Fibroblast of lung (primary cell): ENCODE data around the gene PTPN7. TPM values are rescaled to one million over a fixed set of nuclear protein-coding genes. Genes with fewer than 3 reads are reported as not detected.

Source experiments
- DNase-seq, 2 donors: peaks; one replicate each; pipeline versions ENCODE4 v3.0.0 to v3.0.0-alpha.2; 2010; ENCODE audit warnings: low read depth in 2 of 2
- H2AFZ ChIP-seq: 2 replicates; pipeline ENCODE4 v1.5.1; 2012; ENCODE audit warnings: low read length, control low read depth, inconsistent platforms
- H3K27ac ChIP-seq: 2 replicates; pipeline ENCODE4 v1.5.1; 2011; ENCODE audit warnings: low read length, control low read depth; ENCODE audit not compliant: insufficient read depth
- H3K27me3 ChIP-seq: 2 replicates; pipeline ENCODE4 v1.5.1; 2011; ENCODE audit warnings: mild to moderate bottlenecking, low read length; ENCODE audit not compliant: control insufficient read depth, insufficient read depth
- H3K36me3 ChIP-seq: 2 replicates; pipeline ENCODE4 v1.5.1; 2011; ENCODE audit warnings: low read length; ENCODE audit not compliant: control insufficient read depth, insufficient read depth
- H3K4me1 ChIP-seq: 2 replicates; pipeline ENCODE4 v1.5.1; 2011; ENCODE audit warnings: low read length; ENCODE audit not compliant: control insufficient read depth, insufficient read depth; ENCODE audit errors: extremely low read depth
- H3K4me2 ChIP-seq: 2 replicates; pipeline ENCODE4 v1.5.1; 2011; ENCODE audit warnings: low read length, control low read depth; ENCODE audit not compliant: insufficient read depth; ENCODE audit errors: extremely low read depth
- H3K4me3 ChIP-seq, 4 experiments: fragments of 200-600 bp in 1 of 4; sonication (generic) in 1 of 4; replicated peaks in 1 of 4; 2 replicates each; pipeline ENCODE4 v1.5.1; 2011 to 2016; ENCODE audit warnings: low read length in 4 of 4, low read depth in 3 of 4, mild to moderate bottlenecking in 3 of 4, control low read depth in 2 of 4, inconsistent platforms in 1 of 4, mixed read lengths in 1 of 4; ENCODE audit not compliant: insufficient read depth in 1 of 4; ENCODE audit errors: control extremely low read depth in 1 of 4
- H3K79me2 ChIP-seq: 2 replicates; pipeline ENCODE4 v1.5.1; 2012; ENCODE audit warnings: mild to moderate bottlenecking, low read length, inconsistent platforms; ENCODE audit not compliant: control insufficient read depth, insufficient read depth
- H3K9ac ChIP-seq: 2 replicates; pipeline ENCODE4 v1.5.1; 2011; ENCODE audit warnings: mild to moderate bottlenecking, low read length, control low read depth; ENCODE audit not compliant: insufficient read depth
- H3K9me3 ChIP-seq: 2 replicates; pipeline ENCODE4 v1.5.1; 2012; ENCODE audit warnings: low read depth, low read length; ENCODE audit not compliant: control insufficient read depth, insufficient read depth
- H4K20me1 ChIP-seq: 2 replicates; pipeline ENCODE4 v1.5.1; 2011; ENCODE audit warnings: low read length; ENCODE audit not compliant: control insufficient read depth, insufficient read depth; ENCODE audit errors: extremely low read depth
- EZH2 ChIP-seq: IDR thresholded peaks from 2 replicates; pipeline ENCODE4 v1.5.1; 2012; ENCODE audit warnings: low read length, control low read depth, mild to moderate bottlenecking; ENCODE audit errors: missing control alignments
- polyA plus RNA-seq, 2 donors: library from polyadenylated mRNA; depleted of rRNA in 1 of 2; stranded (reverse) in 1 of 2; unstranded in 1 of 2; fragments of >200 nt; gene quantifications; 2 replicates each; pipeline ENCODE4 v1.2.1, GENCODE V29; 2011 to 2012; ENCODE audit warnings: missing spikeins in 1 of 2
- total RNA-seq: library from RNA; depleted of rRNA; stranded (reverse); fragments of >200 nt; gene quantifications from 2 replicates; pipeline ENCODE4 v1.2.1, GENCODE V29; 2014
- TF ChIP-seq, protein P1 (sequence below), 2 donors: IDR thresholded peaks in 1 of 2; conservative IDR thresholded peaks in 1 of 2; 1 replicate in 1 of 2; 2 replicates in 1 of 2; pipeline ENCODE4 v1.5.1; 2011 to 2012; ENCODE audit warnings: low read length in 2 of 2, control low read depth in 1 of 2, inconsistent platforms in 1 of 2, low read depth in 1 of 2, mild to moderate bottlenecking in 1 of 2

PTPN7 gene
- total and polyA plus RNA-seq, 2 donors (not counting 1 experiment from before 2014, with no cell fraction given), result not detected

DNA sequence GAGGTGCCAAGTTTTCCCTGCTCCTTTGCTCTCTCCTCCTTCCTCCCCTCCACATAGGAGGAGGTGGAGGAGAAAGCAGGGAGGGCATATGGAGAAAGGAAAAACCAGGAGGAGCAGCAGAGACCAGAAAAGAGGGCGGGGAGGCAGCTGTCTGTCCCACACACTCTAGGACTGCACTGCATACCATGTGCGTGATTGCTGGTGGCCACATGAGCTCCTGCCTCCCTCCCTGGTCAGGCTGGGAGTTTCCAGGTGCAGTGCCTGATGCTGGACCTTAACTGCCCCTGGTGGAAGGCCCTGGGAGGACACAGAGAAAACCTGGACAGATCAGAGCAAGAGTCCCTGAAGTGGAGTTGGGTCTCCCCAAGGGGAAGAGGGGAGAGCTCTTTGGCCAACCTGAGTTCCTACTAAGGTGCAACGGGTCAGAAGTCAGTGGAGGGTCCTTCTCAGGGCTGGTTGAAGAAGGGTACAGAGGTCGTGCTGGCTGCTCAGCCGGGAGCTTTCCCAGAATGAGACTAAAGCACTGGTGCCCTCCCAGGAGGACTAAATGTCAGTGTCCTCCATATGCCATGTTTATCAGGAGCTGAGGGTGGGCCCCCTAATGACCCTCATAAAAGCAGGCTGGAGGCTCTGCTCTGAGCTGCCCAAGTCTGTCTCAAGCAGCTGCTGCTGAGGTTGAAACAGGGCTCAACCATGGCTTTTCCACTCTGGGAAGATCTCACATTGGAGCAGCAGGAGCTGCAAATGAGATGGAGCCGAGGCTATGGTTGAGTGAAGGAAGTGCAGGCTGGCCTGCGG is 29.7 kb upstream of the PTPN7 start:
- Histone ChIP-seq H3K4me2 (no peak overlapping the region), H3K27ac (no peak overlapping the region), H3K4me3 (no peak overlapping the region), H3K9me3 (no peaks in the 10 kb centered on the region), H3K27me3 (peaks cover 23% of the 10 kb centered on the region), H3K36me3 (no peaks in the 10 kb centered on the region), H3K79me2 (no peaks in the 10 kb centered on the region), H3K4me1 (no peaks in the 10 kb centered on the region), H3K9ac (no peak overlapping the region), H4K20me1 (no peaks in the 10 kb centered on the region), H2AFZ (no peak overlapping the region)
- DNase-seq, result no peak
- TF ChIP-seq EZH2, result no peak
- TF ChIP-seq, protein P1, sequence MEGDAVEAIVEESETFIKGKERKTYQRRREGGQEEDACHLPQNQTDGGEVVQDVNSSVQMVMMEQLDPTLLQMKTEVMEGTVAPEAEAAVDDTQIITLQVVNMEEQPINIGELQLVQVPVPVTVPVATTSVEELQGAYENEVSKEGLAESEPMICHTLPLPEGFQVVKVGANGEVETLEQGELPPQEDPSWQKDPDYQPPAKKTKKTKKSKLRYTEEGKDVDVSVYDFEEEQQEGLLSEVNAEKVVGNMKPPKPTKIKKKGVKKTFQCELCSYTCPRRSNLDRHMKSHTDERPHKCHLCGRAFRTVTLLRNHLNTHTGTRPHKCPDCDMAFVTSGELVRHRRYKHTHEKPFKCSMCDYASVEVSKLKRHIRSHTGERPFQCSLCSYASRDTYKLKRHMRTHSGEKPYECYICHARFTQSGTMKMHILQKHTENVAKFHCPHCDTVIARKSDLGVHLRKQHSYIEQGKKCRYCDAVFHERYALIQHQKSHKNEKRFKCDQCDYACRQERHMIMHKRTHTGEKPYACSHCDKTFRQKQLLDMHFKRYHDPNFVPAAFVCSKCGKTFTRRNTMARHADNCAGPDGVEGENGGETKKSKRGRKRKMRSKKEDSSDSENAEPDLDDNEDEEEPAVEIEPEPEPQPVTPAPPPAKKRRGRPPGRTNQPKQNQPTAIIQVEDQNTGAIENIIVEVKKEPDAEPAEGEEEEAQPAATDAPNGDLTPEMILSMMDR (conservative IDR thresholded peaks at IDR 0.05 in 1 of 2, IDR thresholded peaks at IDR 0.05 in 1 of 2; ENCODE audit: low read depth in 1 of 2, low read length in 2 of 2), result no peak

DNA sequence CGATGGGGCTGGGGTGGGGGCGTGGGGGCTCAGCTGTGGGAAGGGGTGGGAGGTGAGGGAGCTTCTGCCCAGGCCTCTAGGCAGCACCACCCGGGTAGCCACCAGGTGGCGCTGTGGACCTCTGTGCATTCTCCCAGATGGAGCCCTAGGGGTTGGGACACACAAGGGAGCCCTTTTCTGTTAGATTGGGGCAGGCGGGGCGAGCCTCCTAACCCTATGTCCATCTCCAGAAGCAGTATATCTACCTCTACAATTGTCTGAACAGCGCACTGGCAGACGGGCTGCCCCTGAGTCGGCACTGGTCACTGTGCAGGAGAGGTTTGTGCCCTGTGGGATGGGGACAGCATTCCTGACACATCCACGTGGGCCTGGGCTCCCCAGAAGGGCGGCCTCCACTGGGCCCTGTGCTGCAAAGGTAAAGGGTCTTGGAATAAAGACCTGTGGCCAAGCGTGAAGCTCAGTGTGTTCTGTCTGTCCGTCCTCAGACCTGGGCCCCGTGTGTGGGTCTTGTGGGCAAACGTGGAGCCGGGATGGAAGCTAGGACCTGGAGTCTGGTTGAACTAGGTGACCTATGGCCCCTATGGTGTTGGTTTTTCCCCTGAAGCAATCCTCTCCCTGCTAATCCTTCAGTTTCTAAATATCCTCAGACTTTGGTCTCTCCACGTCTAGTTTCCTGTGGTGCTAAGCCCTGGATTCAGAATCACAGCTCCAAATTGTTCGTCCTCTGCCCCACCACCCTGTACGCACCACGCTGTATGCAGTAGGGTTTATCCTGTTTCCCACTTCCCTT is 28.8 kb upstream of the PTPN7 start:
- no peak overlapping the region for H3K4me2 ChIP-seq
- TF ChIP-seq, protein P1 (conservative IDR thresholded peaks at IDR 0.05 in 1 of 2, IDR thresholded peaks at IDR 0.05 in 1 of 2; ENCODE audit: low read depth in 1 of 2, low read length in 2 of 2), result peak; percentile 62 to 71
- no peak for TF ChIP-seq EZH2
- H3K4me1 ChIP-seq, result no peaks in the 10 kb centered on the region
- DNase-seq, result peak; percentile 28 to 53
- no peak overlapping the region for H2AFZ ChIP-seq
- H4K20me1 ChIP-seq, result no peaks in the 10 kb centered on the region
- peaks cover 17% of the 10 kb centered on the region for H3K27me3 ChIP-seq
- H3K9ac ChIP-seq, result no peak overlapping the region
- H3K27ac ChIP-seq, result no peak overlapping the region
- H3K9me3 ChIP-seq, result no peaks in the 10 kb centered on the region
- H3K79me2 ChIP-seq, result no peaks in the 10 kb centered on the region
- H3K36me3 ChIP-seq, result no peaks in the 10 kb centered on the region
- H3K4me3 ChIP-seq, result no peak overlapping the region

- no peak overlapping the region for H3K4me3 ChIP-seq
- no peak overlapping the region for H2AFZ ChIP-seq
- no peak overlapping the region for H3K27ac ChIP-seq
- peaks cover 8% of the 10 kb centered on the region for H3K27me3 ChIP-seq
- no peak overlapping the region for H3K9ac ChIP-seq
- no peaks in the 10 kb centered on the region for H3K4me1 ChIP-seq
- H3K36me3 ChIP-seq, result no peaks in the 10 kb centered on the region
- no peak for TF ChIP-seq EZH2
- TF ChIP-seq, protein P1 (conservative IDR thresholded peaks at IDR 0.05 in 1 of 2, IDR thresholded peaks at IDR 0.05 in 1 of 2; ENCODE audit: low read depth in 1 of 2, low read length in 2 of 2), result no peak
- no peaks in the 10 kb centered on the region for H4K20me1 ChIP-seq
- no peaks in the 10 kb centered on the region for H3K79me2 ChIP-seq
- H3K9me3 ChIP-seq, result no peaks in the 10 kb centered on the region
- no peak overlapping the region for H3K4me2 ChIP-seq
- DNase-seq, result no peak
Observed at GRCh38 chr1:202187697-202188407, 27.4 kb upstream of the PTPN7 start.
